Astrocyte of the spinal cord (primary cell): Measurements from ENCODE around the gene ERAP2.
A peak's percentile ranks its signal among the peaks of the same experiment; 100 is the strongest.

Experiments used
- DNase-seq: peaks from one replicate; pipeline ENCODE4 v3.0.0; 2011; ENCODE audit warnings: low read depth, low spot score
- H3K4me3 ChIP-seq: 2 replicates; pipeline ENCODE4 v1.5.1; 2011; ENCODE audit warnings: low read depth, mild to moderate bottlenecking, low read length, moderate library complexity
- CTCF ChIP-seq: IDR thresholded peaks from 2 replicates; pipeline ENCODE4 v1.5.1; 2012; ENCODE audit warnings: low read depth, mild to moderate bottlenecking, low read length, inconsistent platforms
- in situ Hi-C: cut with HindIII; loops from 2 replicates; pipeline ENCODE4 v1.10.0; 2017; ENCODE audit warnings: low sequenced_read_pairs

ERAP2 gene

GRCh38 chr5:96876292-96876850 lies at the start of gene ERAP2:
Gene ERAP2, plus strand, starts transcription at chr5:96876500. Its CDS starts 3,186 bp downstream, at chr5:96879686.
- no peak for TF ChIP-seq CTCF
- H3K4me3 ChIP-seq = peak within 1 kb of the TSS; percentile 44
- in situ Hi-C loops = no loop called here
- DNase-seq = peak; percentile 76

GRCh38 chr5:96829297-96829696 lies 47.0 kb upstream of the ERAP2 start:
- no peak for TF ChIP-seq CTCF
- DNase-seq = no peak
- H3K4me3 ChIP-seq = no peak overlapping the region
- in situ Hi-C loops = no loop called here

GRCh38 chr5:96834016-96834415 lies 42.3 kb upstream of the ERAP2 start:
- H3K4me3 ChIP-seq = no peak overlapping the region
- in situ Hi-C loops = no loop called here
- no peak for DNase-seq
- TF ChIP-seq CTCF = no peak

- no peak for TF ChIP-seq CTCF
- in situ Hi-C loops = no loop called here
- H3K4me3 ChIP-seq = no peak overlapping the region
- DNase-seq = no peak
These were observed 40.5 kb upstream of the ERAP2 start for GRCh38 chr5:96835791-96836191.

GRCh38 chr5:96836817-96837216 lies 39.5 kb upstream of the ERAP2 start:
- in situ Hi-C loops = no loop called here
- no peak overlapping the region for H3K4me3 ChIP-seq
- no peak for DNase-seq
- no peak for TF ChIP-seq CTCF

GRCh38 chr5:96837303-96837702 lies 39.0 kb upstream of the ERAP2 start:
- in situ Hi-C loops = no loop called here
- H3K4me3 ChIP-seq = no peak overlapping the region
- DNase-seq = no peak
- TF ChIP-seq CTCF = no peak
